Measurements from ENCODE around the gene MSRB1. TPM values are rescaled to one million over a fixed set of nuclear protein-coding genes. Genes with fewer than 3 reads are reported as not detected.

MSRB1 gene
- total and polyA plus RNA-seq, 2 of the 13 experiments (the other 11 are each of a cell fraction or from before 2014, with no cell fraction given): 32.1 to 75.4 TPM

DNA sequence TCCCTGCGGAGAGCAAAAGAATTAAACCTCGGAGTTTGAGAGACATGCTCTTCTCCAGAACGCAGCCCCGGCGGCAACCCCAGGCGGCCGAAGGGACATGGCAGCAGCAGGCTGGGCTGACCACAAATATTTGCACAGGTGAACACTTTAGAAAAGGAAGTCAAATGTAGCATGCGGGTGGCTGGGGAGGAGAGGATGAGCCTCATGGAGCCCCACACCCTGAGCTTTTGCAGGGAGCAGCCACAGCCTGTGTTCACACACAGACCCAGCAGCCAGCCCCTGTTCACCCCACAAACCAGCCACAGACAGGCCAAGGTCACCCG is 42.6 kb downstream of the MSRB1 start:
- Histone ChIP-seq H3K27ac (ENCODE audit: extremely low read length, insufficient read depth, low read length) (no peak overlapping the region), H3K4me1 (ENCODE audit: insufficient read depth, low read length) (peaks cover 12% of the 10 kb centered on the region), H3K9ac (ENCODE audit: insufficient read depth, low read depth, low read length) (no peak overlapping the region), H3K4me3 (replicated peaks in 1 of 3; ENCODE audit: insufficient read depth in 1 of 3, low read depth in 2 of 3, low read length in 3 of 3) (peak overlapping the region in 1 of 3 experiments; percentile 31; a peak in 1 of 6 replicates), H3K9me3 (ENCODE audit: low read length) (no peaks in the 10 kb centered on the region), H3K27me3 (ENCODE audit: control insufficient read depth in 1 of 2, insufficient read depth in 2 of 2, low read length in 2 of 2) (peaks cover 7 to 53% of the 10 kb centered on the region in 2 experiments; a peak in 4 of 5 replicates), H3K79me2 (ENCODE audit: insufficient read depth, low read length) (no peaks in the 10 kb centered on the region), H3K4me2 (ENCODE audit: low read depth, low read length) (peak overlapping the region; percentile 46), H3K36me3 (replicated peaks in 1 of 2; ENCODE audit: control insufficient read depth in 1 of 2, insufficient read depth in 2 of 2, low read length in 2 of 2) (no peaks in the 10 kb centered on the region), H2AFZ (ENCODE audit: low read length) (no peak overlapping the region), H4K20me1 (ENCODE audit: insufficient read depth, low read length) (no peaks in the 10 kb centered on the region)
- FAIRE-seq: no peak
- in situ Hi-C loops (cut with HindIII; ENCODE audit: extremely low pct_ligation_motif_present, low pct_unique_long_range_greater_than_20kb) (no loop called here), intact Hi-C loops (cut with micrococcal nuclease; ENCODE audit: unreplicated experiment) (no loop called here)
- no TSS peak for BruUV-seq (replicated peaks)
- ChIA-PET CTCF (ENCODE audit: low intra/inter-chr PET ratio, low total read pairs) (no interaction called here), POLR2A (no interaction called here)
- no peak for DNase-seq (ENCODE audit: low spot score)
- WGBS (ENCODE audit: low lambda C conversion rate): 4% methylated on average over 4 of the region's 9 CpGs
- peak; percentile 59 for ATAC-seq
- TF ChIP-seq BRD4 (CRISPR knock-in tag; IDR thresholded peaks at IDR 0.05): no peak
- TF ChIP-seq HMG20A (CRISPR knock-in tag; IDR thresholded peaks at IDR 0.05; ENCODE audit: borderline replicate concordance): no peak
- TF ChIP-seq ZKSCAN8 (CRISPR knock-in tag; IDR thresholded peaks at IDR 0.05; ENCODE audit: borderline replicate concordance): no peak
- TF ChIP-seq, protein P1, sequence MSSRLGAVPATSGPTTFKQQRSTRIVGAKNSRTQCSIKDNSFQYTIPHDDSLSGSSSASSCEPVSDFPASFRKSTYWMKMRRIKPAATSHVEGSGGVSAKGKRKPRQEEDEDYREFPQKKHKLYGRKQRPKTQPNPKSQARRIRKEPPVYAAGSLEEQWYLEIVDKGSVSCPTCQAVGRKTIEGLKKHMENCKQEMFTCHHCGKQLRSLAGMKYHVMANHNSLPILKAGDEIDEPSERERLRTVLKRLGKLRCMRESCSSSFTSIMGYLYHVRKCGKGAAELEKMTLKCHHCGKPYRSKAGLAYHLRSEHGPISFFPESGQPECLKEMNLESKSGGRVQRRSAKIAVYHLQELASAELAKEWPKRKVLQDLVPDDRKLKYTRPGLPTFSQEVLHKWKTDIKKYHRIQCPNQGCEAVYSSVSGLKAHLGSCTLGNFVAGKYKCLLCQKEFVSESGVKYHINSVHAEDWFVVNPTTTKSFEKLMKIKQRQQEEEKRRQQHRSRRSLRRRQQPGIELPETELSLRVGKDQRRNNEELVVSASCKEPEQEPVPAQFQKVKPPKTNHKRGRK (CRISPR knock-in tag; IDR thresholded peaks at IDR 0.05): no peak
- TF ChIP-seq HNF1B (CRISPR knock-in tag; IDR thresholded peaks at IDR 0.05): 0 out of 2 replicates have a peak, but pooled peaks have one; percentile 22
- TF ChIP-seq ZBTB10 (CRISPR knock-in tag; IDR thresholded peaks at IDR 0.05; ENCODE audit: borderline replicate concordance): no peak
- TF ChIP-seq, protein P2, sequence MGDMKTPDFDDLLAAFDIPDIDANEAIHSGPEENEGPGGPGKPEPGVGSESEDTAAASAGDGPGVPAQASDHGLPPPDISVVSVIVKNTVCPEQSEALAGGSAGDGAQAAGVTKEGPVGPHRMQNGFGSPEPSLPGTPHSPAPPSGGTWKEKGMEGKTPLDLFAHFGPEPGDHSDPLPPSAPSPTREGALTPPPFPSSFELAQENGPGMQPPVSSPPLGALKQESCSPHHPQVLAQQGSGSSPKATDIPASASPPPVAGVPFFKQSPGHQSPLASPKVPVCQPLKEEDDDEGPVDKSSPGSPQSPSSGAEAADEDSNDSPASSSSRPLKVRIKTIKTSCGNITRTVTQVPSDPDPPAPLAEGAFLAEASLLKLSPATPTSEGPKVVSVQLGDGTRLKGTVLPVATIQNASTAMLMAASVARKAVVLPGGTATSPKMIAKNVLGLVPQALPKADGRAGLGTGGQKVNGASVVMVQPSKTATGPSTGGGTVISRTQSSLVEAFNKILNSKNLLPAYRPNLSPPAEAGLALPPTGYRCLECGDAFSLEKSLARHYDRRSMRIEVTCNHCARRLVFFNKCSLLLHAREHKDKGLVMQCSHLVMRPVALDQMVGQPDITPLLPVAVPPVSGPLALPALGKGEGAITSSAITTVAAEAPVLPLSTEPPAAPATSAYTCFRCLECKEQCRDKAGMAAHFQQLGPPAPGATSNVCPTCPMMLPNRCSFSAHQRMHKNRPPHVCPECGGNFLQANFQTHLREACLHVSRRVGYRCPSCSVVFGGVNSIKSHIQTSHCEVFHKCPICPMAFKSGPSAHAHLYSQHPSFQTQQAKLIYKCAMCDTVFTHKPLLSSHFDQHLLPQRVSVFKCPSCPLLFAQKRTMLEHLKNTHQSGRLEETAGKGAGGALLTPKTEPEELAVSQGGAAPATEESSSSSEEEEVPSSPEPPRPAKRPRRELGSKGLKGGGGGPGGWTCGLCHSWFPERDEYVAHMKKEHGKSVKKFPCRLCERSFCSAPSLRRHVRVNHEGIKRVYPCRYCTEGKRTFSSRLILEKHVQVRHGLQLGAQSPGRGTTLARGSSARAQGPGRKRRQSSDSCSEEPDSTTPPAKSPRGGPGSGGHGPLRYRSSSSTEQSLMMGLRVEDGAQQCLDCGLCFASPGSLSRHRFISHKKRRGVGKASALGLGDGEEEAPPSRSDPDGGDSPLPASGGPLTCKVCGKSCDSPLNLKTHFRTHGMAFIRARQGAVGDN (CRISPR knock-in tag; IDR thresholded peaks at IDR 0.05): peak; percentile 64
- 0 out of 2 replicates have a peak, but pooled peaks have one; percentile 41 for TF ChIP-seq ZNF556 (CRISPR knock-in tag; IDR thresholded peaks at IDR 0.05; ENCODE audit: borderline replicate concordance)
- TF ChIP-seq ZNF562 (CRISPR knock-in tag; IDR thresholded peaks at IDR 0.05; ENCODE audit: borderline replicate concordance): no peak
- no peak for TF ChIP-seq ZNF468 (CRISPR knock-in tag; IDR thresholded peaks at IDR 0.05)
- no peak for TF ChIP-seq DNMT1 (CRISPR knock-in tag; IDR thresholded peaks at IDR 0.05)
- TF ChIP-seq ZNF678 (CRISPR knock-in tag; IDR thresholded peaks at IDR 0.05): 0 out of 2 replicates have a peak, but pooled peaks have one; percentile 33
- peak; percentile 36; the same call in 1 of the 2 replicates for TF ChIP-seq ZNF232 (CRISPR knock-in tag; IDR thresholded peaks at IDR 0.05; ENCODE audit: borderline replicate concordance)
- 0 out of 2 replicates have a peak, but pooled peaks have one; percentile 14 for TF ChIP-seq MYC (CRISPR knock-in tag; IDR thresholded peaks at IDR 0.05; ENCODE audit: borderline replicate concordance)
- no peak for TF ChIP-seq RBFOX2 (IDR thresholded peaks at IDR 0.05; ENCODE audit: low read depth, low read length)

Measured in HepG2 (cell line).